HepG2 (cell line): Measurements from ENCODE around the gene SLC25A28. TPM values are rescaled to one million over a fixed set of nuclear protein-coding genes. Genes with fewer than 3 reads are reported as not detected.

Experiments
- ATAC-seq: fragments of 200-7000 bp; cut with Tn5 transposase; 3 replicates; pipeline ENCODE4 v1.9.1; 2020; ENCODE audit warnings: mild to moderate bottlenecking, moderate library complexity
- BruUV-seq: library from RNA; stranded (reverse); fragments of 400-500 nt; replicated peaks from 2 replicates; lab custom pipeline; 2021; lab: Mats Ljungman, UMichigan
- CTCF ChIA-PET: fragments of 300-600 bp; formaldehyde crosslinking; extraction: SDS; loops from one replicate; lab custom pipeline; 2021; ENCODE audit warnings: low total read pairs, inconsistent platforms, low intra/inter-chr PET ratio; lab: Yijun Ruan, JAX
- POLR2A ChIA-PET: fragments of 350-600 bp; sonication (Branson Sonifier 250); formaldehyde crosslinking; loops from one replicate; lab custom pipeline; 2020; ENCODE audit warnings: antibody characterized with exemption, inconsistent platforms; lab: Yijun Ruan, JAX
- DNase-seq: peaks from one replicate; pipeline ENCODE4 v3.0.0-alpha.2; 2015; ENCODE audit warnings: low spot score
- FAIRE-seq: peaks from 3 replicates; lab custom pipeline; 2011; peaks lifted over from hg19 to GRCh38; lab: Jason Lieb, UNC
- H2AFZ ChIP-seq: one replicate; pipeline ENCODE4 v1.6.1; 2011; ENCODE audit warnings: low read length, inconsistent platforms
- H3K27ac ChIP-seq: fragments of 300-600 bp; 3 replicates; pipeline ENCODE4 v1.8.0; 2011; ENCODE audit warnings: mixed run types, mild to moderate bottlenecking, mixed read lengths, low read length, inconsistent platforms; ENCODE audit not compliant: insufficient read depth; ENCODE audit errors: extremely low read length
- H3K27me3 ChIP-seq, 2 experiments: fragments of 200-600 bp in 1 of 2; 2 replicates in 1 of 2; 3 replicates in 1 of 2; pipeline versions ENCODE4 v1.6.0 to v1.8.0; 2011; ENCODE audit warnings: low read length in 2 of 2, mild to moderate bottlenecking in 2 of 2, moderate library complexity in 2 of 2, inconsistent platforms in 1 of 2; ENCODE audit not compliant: insufficient read depth in 2 of 2, control insufficient read depth in 1 of 2
- H3K36me3 ChIP-seq, 2 experiments: fragments of 200-600 bp in 1 of 2; replicated peaks in 1 of 2; 2 replicates in 1 of 2; 3 replicates in 1 of 2; pipeline versions ENCODE4 v1.5.1 to v1.8.0; 2011; ENCODE audit warnings: low read length in 2 of 2, inconsistent platforms in 1 of 2; ENCODE audit not compliant: insufficient read depth in 2 of 2, control insufficient read depth in 1 of 2
- H3K4me1 ChIP-seq: 2 replicates; pipeline ENCODE4 v1.5.1; 2012; ENCODE audit warnings: low read length, inconsistent platforms; ENCODE audit not compliant: insufficient read depth
- H3K4me2 ChIP-seq: 2 replicates; pipeline ENCODE4 v1.6.0; 2011; ENCODE audit warnings: low read depth, low read length, inconsistent platforms
- H3K4me3 ChIP-seq, 3 experiments: fragments of 200-600 bp in 1 of 3; sonication (generic), shearing (Covaris generic) in 1 of 3; replicated peaks in 1 of 3; 2 replicates each; pipeline ENCODE4 v1.5.1; 2011 to 2016; ENCODE audit warnings: low read length in 3 of 3, inconsistent platforms in 2 of 3, low read depth in 2 of 3, mild to moderate bottlenecking in 2 of 3, control low read depth in 1 of 3, mixed read lengths in 1 of 3; ENCODE audit not compliant: insufficient read depth in 1 of 3
- H3K79me2 ChIP-seq: one replicate; pipeline ENCODE4 v1.6.1; 2011; ENCODE audit warnings: low read length, inconsistent platforms; ENCODE audit not compliant: insufficient read depth
- H3K9ac ChIP-seq: 2 replicates; pipeline ENCODE4 v1.6.0; 2011; ENCODE audit warnings: mild to moderate bottlenecking, low read depth, low read length, inconsistent platforms; ENCODE audit not compliant: insufficient read depth
- H3K9me3 ChIP-seq: 2 replicates; pipeline ENCODE4 v1.5.1; 2012; ENCODE audit warnings: mild to moderate bottlenecking, low read length
- H4K20me1 ChIP-seq: 2 replicates; pipeline ENCODE4 v1.6.0; 2011; ENCODE audit warnings: inconsistent platforms, mild to moderate bottlenecking, low read length, moderate library complexity; ENCODE audit not compliant: insufficient read depth
- ARID3A ChIP-seq: IDR thresholded peaks from 2 replicates; pipeline ENCODE4 v1.6.1; 2012; ENCODE audit warnings: low read depth, low read length, improper control_type of control experiment
- GPBP1L1 ChIP-seq: sonication (generic); formaldehyde crosslinking; IDR thresholded peaks from 2 replicates; pipeline ENCODE4 v1.5.0; 2020; ENCODE audit warnings: mild to moderate bottlenecking, missing genetic modification reagents
- HNF4A ChIP-seq: sonication (generic); formaldehyde crosslinking; IDR thresholded peaks from 2 replicates; pipeline ENCODE4 v1.4.0; 2020; ENCODE audit warnings: missing genetic modification reagents
- HNF4G ChIP-seq, 2 experiments: sonication (generic) in 1 of 2; formaldehyde crosslinking in 1 of 2; IDR thresholded peaks; 2 replicates each; pipeline versions ENCODE4 v1.4.0 to v1.6.1; 2011 to 2020; ENCODE audit warnings: borderline replicate concordance in 2 of 2, low read depth in 2 of 2, mild to moderate bottlenecking in 2 of 2, low read length in 1 of 2, missing genetic modification reagents in 1 of 2, moderate library complexity in 1 of 2
- NCOR1 ChIP-seq: fragments of 200-600 bp; sonication (generic); IDR thresholded peaks from 2 replicates; pipeline ENCODE4 v1.7.0; 2017; ENCODE audit warnings: antibody characterized with exemption, low read length, borderline replicate concordance
- NFYB ChIP-seq: sonication (generic); formaldehyde crosslinking; IDR thresholded peaks from 2 replicates; pipeline ENCODE4 v1.4.0; 2020; ENCODE audit warnings: missing genetic modification reagents
- SP1 ChIP-seq, 2 experiments: fragments of 450-650 bp in 1 of 2; sonication (generic) in 1 of 2; formaldehyde crosslinking in 1 of 2; IDR thresholded peaks; 2 replicates each; pipeline versions ENCODE4 v1.4.0 to v1.6.1; 2016 to 2020; ENCODE audit warnings: missing genetic modification reagents in 1 of 2
- TEAD3 ChIP-seq: optimal IDR thresholded peaks from 2 replicates; pipeline ENCODE3; 2016; ENCODE audit warnings: borderline replicate concordance
- TOE1 ChIP-seq: sonication (generic); formaldehyde crosslinking; IDR thresholded peaks from 2 replicates; pipeline ENCODE4 v1.4.0; 2020; ENCODE audit warnings: mild to moderate bottlenecking, missing genetic modification reagents
- U2AF1 ChIP-seq: fragments of 200-400 bp; formaldehyde crosslinking; optimal IDR thresholded peaks from 2 replicates; pipeline ENCODE3; 2017; ENCODE audit warnings: mild to moderate bottlenecking, low read depth, low read length
- ZNF143 ChIP-seq: sonication (generic); formaldehyde crosslinking; IDR thresholded peaks from 2 replicates; pipeline ENCODE4 v1.4.0; 2020; ENCODE audit warnings: missing genetic modification reagents
- ZNF232 ChIP-seq: sonication (generic); formaldehyde crosslinking; IDR thresholded peaks from 2 replicates; pipeline ENCODE4 v1.4.0; 2020; ENCODE audit warnings: missing genetic modification reagents, borderline replicate concordance
- ZNF546 ChIP-seq: sonication (generic); formaldehyde crosslinking; conservative IDR thresholded peaks from 2 replicates; pipeline ENCODE4 v1.8.1; 2023; ENCODE audit warnings: mild to moderate bottlenecking, missing genetic modification reagents
- ZNF558 ChIP-seq: sonication (generic); formaldehyde crosslinking; IDR thresholded peaks from 2 replicates; pipeline ENCODE4 v1.9.0; 2022; ENCODE audit warnings: mild to moderate bottlenecking, missing genetic modification reagents, borderline replicate concordance
- ZNF672 ChIP-seq: sonication (generic); formaldehyde crosslinking; IDR thresholded peaks from 2 replicates; pipeline ENCODE4 v1.8.1; 2022; ENCODE audit warnings: missing genetic modification reagents
- WGBS: methylation state at CpG from one replicate; pipeline ENCODE4 v1.1.6; 2017; ENCODE audit warnings: low lambda C conversion rate; 5-methylcytosine and 5-hydroxymethylcytosine counted together
- in situ Hi-C: cut with HindIII; loops from 2 replicates; pipeline ENCODE4 v1.10.0; 2017; ENCODE audit warnings: low pct_unique_long_range_greater_than_20kb; ENCODE audit not compliant: extremely low pct_ligation_motif_present
- intact Hi-C: fragments of 100-400 bp; cut with micrococcal nuclease; formaldehyde crosslinking; loops from one replicate; pipeline ENCODE4 v1.10.0; 2022; ENCODE audit not compliant: unreplicated experiment
- polyA plus RNA-seq, 8 experiments: library from polyadenylated mRNA; depleted of rRNA in 3 of 8; stranded (reverse) in 7 of 8; unstranded in 1 of 8; fragments of >200 nt; fragmentation: Illumina TruSeq in 4 of 8; extraction: Trizol in 4 of 8; gene quantifications; 2 replicates each; pipeline versions ENCODE4 v1.2.1 to v1.2.3, GENCODE V29; 2011 to 2016; ENCODE audit warnings: low read depth in 4 of 8, missing spikeins in 1 of 8, mixed read lengths in 1 of 8; ENCODE audit not compliant: insufficient read depth in 1 of 8
- total RNA-seq, 5 experiments: library from RNA; depleted of rRNA; stranded (reverse); fragments of >200 nt; fragmentation: Illumina TruSeq; extraction: Trizol; gene quantifications; 2 replicates each; pipeline ENCODE4 v1.2.3, GENCODE V29; 2016; ENCODE audit warnings: low read depth in 1 of 5
- TF ChIP-seq, protein P1 (sequence below): sonication (generic); formaldehyde crosslinking; IDR thresholded peaks from 2 replicates; pipeline ENCODE4 v1.8.1; 2023; ENCODE audit warnings: mild to moderate bottlenecking, missing genetic modification reagents, borderline replicate concordance
- TF ChIP-seq, protein P2 (sequence below): sonication (generic); formaldehyde crosslinking; IDR thresholded peaks from 2 replicates; pipeline ENCODE4 v1.4.0; 2020; ENCODE audit warnings: mild to moderate bottlenecking, missing genetic modification reagents

The SLC25A28 gene
- total and polyA plus RNA-seq, 2 of the 13 experiments (the other 11 are each of a cell fraction or from before 2014, with no cell fraction given): 15.2 to 41.0 TPM

GRCh38 chr10:99593312-99593711, 26.9 kb downstream of the SLC25A28 start:
- no peaks in the 10 kb centered on the region for H3K9me3 ChIP-seq
- H3K4me2 ChIP-seq: 0 out of 2 replicates have a peak overlapping the region, but pooled peaks have one; percentile 3
- in situ Hi-C loops: no loop called here
- peaks cover 0 to 6% of the 10 kb centered on the region in 2 experiments; a peak in 4 of 5 replicates for H3K27me3 ChIP-seq
- intact Hi-C loops: no loop called here
- BruUV-seq: no TSS peak
- DNase-seq: peak; percentile 47
- FAIRE-seq: no peak
- H2AFZ ChIP-seq: no peak overlapping the region
- ATAC-seq: no peak
- ChIA-PET CTCF (no interaction called here), POLR2A (no interaction called here)
- H3K36me3 ChIP-seq: no peaks in the 10 kb centered on the region
- H3K27ac ChIP-seq: no peak overlapping the region
- H3K4me1 ChIP-seq: peaks cover 8% of the 10 kb centered on the region
- 2% methylated on average over 5 of the region's 5 CpGs for WGBS
- TF ChIP-seq ZNF546 (CRISPR knock-in tag): no peak
- TF ChIP-seq U2AF1: no peak
- TF ChIP-seq ZNF232 (CRISPR knock-in tag): no peak
- TF ChIP-seq, protein P1, sequence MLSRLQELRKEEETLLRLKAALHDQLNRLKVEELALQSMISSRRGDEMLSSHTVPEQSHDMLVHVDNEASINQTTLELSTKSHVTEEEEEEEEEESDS (CRISPR knock-in tag): no peak
- peak; percentile 78 for TF ChIP-seq HNF4G (IDR thresholded peaks at IDR 0.05; ENCODE audit: borderline replicate concordance, low read depth, low read length)
- TF ChIP-seq HNF4G (CRISPR knock-in tag; IDR thresholded peaks at IDR 0.05; ENCODE audit: borderline replicate concordance, low read depth): no peak
- TF ChIP-seq, protein P2, sequence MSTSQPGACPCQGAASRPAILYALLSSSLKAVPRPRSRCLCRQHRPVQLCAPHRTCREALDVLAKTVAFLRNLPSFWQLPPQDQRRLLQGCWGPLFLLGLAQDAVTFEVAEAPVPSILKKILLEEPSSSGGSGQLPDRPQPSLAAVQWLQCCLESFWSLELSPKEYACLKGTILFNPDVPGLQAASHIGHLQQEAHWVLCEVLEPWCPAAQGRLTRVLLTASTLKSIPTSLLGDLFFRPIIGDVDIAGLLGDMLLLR: no peak
- peak; percentile 49; the same call in 1 of the 2 replicates for TF ChIP-seq NCOR1
- no peak for TF ChIP-seq ZNF558 (CRISPR knock-in tag)
- TF ChIP-seq ZNF672 (CRISPR knock-in tag): no peak
- peak; percentile 35 for TF ChIP-seq TEAD3
- TF ChIP-seq HNF4A (CRISPR knock-in tag): peak; percentile 69; the same call in 1 of the 2 replicates
- no peak for TF ChIP-seq TOE1 (CRISPR knock-in tag)
- TF ChIP-seq NFYB (CRISPR knock-in tag): no peak
- TF ChIP-seq SP1 (IDR thresholded peaks at IDR 0.05): no peak
- peak; percentile 30; the same call in 1 of the 2 replicates for TF ChIP-seq SP1 (CRISPR knock-in tag; IDR thresholded peaks at IDR 0.05)
- no peak for TF ChIP-seq ARID3A
- TF ChIP-seq ZNF143 (CRISPR knock-in tag): no peak
- TF ChIP-seq GPBP1L1 (CRISPR knock-in tag): no peak
- TF ChIP-seq, all 625 proteins: peak for 5
- H3K79me2 ChIP-seq: no peaks in the 10 kb centered on the region
- H3K4me3 ChIP-seq: no peak overlapping the region
- no peaks in the 10 kb centered on the region for H4K20me1 ChIP-seq
- no peak overlapping the region for H3K9ac ChIP-seq
